Esophagus muscularis mucosa (tissue), 4 donors: Measurements from ENCODE around the gene ZNF777.

Experiments used
- EP300 ChIP-seq: sonication (generic); formaldehyde crosslinking; IDR thresholded peaks from one replicate; pipeline ENCODE4 v1.6.1; 2017; ENCODE audit warnings: antibody characterized with exemption
- POLR2A ChIP-seq: fragments of 450-650 bp; IDR thresholded peaks from one replicate; pipeline ENCODE4 v1.6.1; 2017; ENCODE audit warnings: antibody characterized with exemption, moderate library complexity, mild to moderate bottlenecking, low read depth
- POLR2AphosphoS5 ChIP-seq, 2 donors: sonication (generic); formaldehyde crosslinking; IDR thresholded peaks; one replicate each; pipeline ENCODE4 v1.6.1; 2017; ENCODE audit warnings: antibody characterized with exemption in 2 of 2
- TF ChIP-seq, protein P1 (sequence below), 3 experiments: fragments of 200-600 bp in 2 of 3; fragments of 450-650 bp in 1 of 3; sonication (generic) in 2 of 3; IDR thresholded peaks; one replicate each; pipeline ENCODE4 v1.5.1; 2017 to 2019; ENCODE audit warnings: antibody characterized with exemption in 3 of 3, mild to moderate bottlenecking in 2 of 3, moderate library complexity in 1 of 3

DNA sequence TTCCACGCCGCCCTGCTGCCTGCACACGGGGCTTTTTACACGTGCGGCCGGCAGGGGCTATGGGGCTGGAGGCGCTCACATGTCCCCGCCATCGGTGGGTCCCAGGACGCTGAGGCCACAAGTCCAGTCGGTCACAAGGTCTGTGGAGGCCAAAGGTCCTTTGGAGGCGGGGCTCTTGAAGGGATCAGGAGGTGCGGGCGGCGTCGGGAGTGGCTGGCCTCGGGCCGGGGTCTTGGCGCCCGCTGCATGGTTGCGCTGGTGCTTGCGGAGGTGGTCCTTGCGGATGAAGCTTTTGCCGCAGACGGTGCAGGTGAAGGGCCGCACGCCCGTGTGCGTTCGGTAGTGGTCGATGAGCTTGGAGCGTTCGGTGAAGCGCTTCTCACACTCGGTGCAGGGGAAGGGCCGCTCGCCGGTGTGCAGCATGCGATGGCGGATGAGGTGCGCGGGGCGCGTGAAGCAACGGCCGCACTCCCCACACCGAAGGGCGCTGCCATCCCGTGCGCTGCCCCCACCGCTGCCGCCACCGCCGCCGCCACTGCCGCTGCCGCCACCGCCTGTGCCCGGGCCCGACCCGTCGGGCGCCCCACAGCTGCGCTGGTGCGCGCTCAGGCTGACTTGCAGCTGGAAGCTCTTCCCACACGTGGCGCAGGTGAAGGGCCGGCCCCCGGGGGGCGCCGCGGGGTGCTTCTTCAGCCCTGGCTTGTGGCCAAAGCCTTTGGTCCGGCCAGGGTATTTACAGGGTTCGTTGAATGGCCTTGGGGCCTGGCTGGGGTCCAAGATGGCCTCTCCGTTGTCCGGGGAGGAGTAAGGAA, 13.7 kb upstream of the ZNF777 start:
- TF ChIP-seq EP300 (no peak), POLR2A (no peak), POLR2AphosphoS5 (IDR thresholded peaks at IDR 0.05) (no peak)
- TF ChIP-seq, protein P1, sequence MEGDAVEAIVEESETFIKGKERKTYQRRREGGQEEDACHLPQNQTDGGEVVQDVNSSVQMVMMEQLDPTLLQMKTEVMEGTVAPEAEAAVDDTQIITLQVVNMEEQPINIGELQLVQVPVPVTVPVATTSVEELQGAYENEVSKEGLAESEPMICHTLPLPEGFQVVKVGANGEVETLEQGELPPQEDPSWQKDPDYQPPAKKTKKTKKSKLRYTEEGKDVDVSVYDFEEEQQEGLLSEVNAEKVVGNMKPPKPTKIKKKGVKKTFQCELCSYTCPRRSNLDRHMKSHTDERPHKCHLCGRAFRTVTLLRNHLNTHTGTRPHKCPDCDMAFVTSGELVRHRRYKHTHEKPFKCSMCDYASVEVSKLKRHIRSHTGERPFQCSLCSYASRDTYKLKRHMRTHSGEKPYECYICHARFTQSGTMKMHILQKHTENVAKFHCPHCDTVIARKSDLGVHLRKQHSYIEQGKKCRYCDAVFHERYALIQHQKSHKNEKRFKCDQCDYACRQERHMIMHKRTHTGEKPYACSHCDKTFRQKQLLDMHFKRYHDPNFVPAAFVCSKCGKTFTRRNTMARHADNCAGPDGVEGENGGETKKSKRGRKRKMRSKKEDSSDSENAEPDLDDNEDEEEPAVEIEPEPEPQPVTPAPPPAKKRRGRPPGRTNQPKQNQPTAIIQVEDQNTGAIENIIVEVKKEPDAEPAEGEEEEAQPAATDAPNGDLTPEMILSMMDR (IDR thresholded peaks at IDR 0.05): no peak
